Neural progenitor cell (in vitro differentiated cells): ENCODE data around the gene GTF3C1.

Experiments used
- EZH2 ChIP-seq: fragments of 200-600 bp; sonication (generic); IDR thresholded peaks from 2 replicates; pipeline ENCODE4 v1.6.1; 2017; ENCODE audit warnings: antibody characterized with exemption, mild to moderate bottlenecking, moderate library complexity
- EZH2phosphoT487 ChIP-seq: fragments of 200-600 bp; sonication (generic); IDR thresholded peaks from 2 replicates; pipeline ENCODE4 v1.6.1; 2017; ENCODE audit warnings: antibody characterized with exemption
- TF ChIP-seq, protein P1 (sequence below): fragments of 200-600 bp; sonication (generic); IDR thresholded peaks from 2 replicates; pipeline ENCODE4 v1.5.1; 2017; ENCODE audit warnings: antibody characterized with exemption, mild to moderate bottlenecking

- TF ChIP-seq, protein P1, sequence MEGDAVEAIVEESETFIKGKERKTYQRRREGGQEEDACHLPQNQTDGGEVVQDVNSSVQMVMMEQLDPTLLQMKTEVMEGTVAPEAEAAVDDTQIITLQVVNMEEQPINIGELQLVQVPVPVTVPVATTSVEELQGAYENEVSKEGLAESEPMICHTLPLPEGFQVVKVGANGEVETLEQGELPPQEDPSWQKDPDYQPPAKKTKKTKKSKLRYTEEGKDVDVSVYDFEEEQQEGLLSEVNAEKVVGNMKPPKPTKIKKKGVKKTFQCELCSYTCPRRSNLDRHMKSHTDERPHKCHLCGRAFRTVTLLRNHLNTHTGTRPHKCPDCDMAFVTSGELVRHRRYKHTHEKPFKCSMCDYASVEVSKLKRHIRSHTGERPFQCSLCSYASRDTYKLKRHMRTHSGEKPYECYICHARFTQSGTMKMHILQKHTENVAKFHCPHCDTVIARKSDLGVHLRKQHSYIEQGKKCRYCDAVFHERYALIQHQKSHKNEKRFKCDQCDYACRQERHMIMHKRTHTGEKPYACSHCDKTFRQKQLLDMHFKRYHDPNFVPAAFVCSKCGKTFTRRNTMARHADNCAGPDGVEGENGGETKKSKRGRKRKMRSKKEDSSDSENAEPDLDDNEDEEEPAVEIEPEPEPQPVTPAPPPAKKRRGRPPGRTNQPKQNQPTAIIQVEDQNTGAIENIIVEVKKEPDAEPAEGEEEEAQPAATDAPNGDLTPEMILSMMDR, result no peak
- TF ChIP-seq EZH2 (no peak), EZH2phosphoT487 (no peak)
Measured at GRCh38 chr16:27431773-27432532, 117.8 kb downstream of the GTF3C1 start.
